Activated T-helper 1 cell treated with anti-CD3 and anti-CD28 coated beads, Interleukin-2, amount 50 U/mL, for 16 hours (primary cell): ENCODE data around the gene RNF149.
"Not testable (repeated sequence)": the region's sequence is repeated elsewhere in the genome, so short reads cannot be mapped to it uniquely, and the experiment has no call there.

ENCODE experiments used
- DNase-seq, 2 donors: peaks; one replicate each; pipeline ENCODE4 v3.0.0-alpha.2; 2020; ENCODE audit warnings: low read depth in 1 of 2, low spot score in 1 of 2

RNF149 gene

DNA sequence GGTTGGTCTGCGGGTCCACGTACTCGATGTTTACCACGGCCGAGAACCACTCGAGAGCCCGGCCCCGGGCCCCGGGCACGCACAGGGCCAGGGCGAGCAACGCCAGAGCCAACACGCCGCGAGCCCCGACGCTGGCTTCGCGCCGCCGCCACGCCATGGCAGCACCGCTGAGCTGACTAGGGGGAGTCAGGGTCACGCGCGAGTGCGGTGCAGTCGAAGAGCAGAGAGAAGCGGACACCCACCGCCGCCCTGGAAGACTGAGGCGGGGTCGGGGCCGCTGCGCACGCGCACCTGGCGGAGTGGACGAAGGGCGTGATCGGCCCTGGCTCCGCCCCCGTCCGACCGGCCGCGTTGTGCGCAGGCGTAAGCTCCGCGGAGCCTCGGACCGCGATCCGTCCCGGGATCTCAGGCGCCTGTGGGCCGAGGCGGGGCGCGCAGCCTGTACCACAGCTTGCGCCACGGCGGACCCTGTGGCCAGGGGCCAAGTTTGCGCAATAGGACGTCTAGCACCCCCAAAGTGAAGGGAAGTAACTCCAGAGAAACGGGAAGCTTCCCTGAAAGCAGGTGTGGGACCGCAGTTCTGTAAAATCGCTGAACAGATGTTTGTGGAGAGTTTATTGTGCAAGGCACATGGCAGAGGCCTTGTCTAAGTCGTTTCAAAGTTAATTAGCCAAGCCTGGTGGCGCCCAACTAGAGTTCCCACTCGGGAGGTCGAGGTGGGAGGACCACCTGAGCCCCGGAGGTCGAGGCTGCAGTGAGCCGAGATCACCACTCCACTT, at the start of gene RNF149:
Gene RNF149, minus strand, starts transcription at position 270 of the 779 bp plus-strand sequence. Its CDS starts 113 bp downstream, at position 157.
- peak; percentile 84 to 91 for DNase-seq

DNA sequence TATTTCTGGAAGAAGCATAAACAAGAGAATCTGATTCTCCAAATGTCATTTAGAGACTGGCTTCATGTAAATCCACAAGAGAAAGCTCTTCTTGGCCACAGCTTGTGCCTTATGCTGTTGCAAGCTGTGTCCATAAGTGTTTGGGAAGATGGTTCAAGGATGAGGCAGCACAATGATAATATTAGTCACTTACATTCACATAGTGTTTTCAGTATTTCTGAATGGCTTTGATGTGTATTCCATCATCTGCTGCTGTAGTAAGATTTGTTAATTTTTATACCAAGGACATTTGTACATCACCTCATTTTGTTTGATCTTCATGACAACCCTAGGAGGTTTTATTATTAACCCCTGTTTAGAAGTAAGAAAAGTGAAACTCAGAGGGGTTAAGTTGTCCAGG, 48.9 kb upstream of the RNF149 start:
- no peak for DNase-seq

DNA sequence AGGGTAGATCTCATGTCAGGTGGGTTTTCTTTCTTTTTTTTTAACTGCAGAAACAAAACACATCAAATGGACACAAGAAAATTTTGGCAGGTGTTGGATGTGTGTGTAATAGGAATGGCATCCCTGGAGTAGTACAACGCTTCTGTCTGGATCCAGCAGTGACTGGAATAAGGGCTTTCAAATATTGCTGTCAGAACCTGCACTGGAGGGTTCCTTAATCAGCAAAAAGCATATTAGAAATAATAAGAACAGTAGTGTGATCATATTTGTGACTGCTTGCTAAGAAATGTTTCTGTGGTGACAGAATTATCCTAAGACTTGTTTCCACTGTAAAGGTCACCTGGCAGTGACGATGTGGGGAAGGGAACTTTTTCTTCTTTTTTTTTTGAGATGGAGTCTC, 48.0 kb upstream of the RNF149 start:
- DNase-seq = no peak

DNA sequence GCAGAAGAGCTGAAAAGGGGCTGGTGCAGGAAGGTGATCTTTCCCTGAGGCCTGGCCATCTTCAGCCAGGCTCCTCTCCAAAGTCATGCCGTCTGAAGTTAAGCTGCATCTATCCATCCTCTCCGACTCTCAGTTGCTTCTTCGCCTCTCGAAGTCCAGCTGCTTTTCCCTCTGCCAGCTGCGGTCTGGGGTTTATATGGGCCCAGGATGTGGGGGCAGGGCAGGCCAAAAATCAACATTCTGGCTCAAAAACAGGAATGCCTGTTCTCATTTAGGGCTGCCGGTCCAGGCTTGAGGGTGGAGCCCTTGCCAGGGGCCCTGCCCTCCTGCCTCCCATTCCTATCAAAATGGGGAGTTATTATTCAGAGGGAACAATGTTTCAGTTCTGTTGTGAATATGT, 47.6 kb upstream of the RNF149 start:
- no peak for DNase-seq

DNA sequence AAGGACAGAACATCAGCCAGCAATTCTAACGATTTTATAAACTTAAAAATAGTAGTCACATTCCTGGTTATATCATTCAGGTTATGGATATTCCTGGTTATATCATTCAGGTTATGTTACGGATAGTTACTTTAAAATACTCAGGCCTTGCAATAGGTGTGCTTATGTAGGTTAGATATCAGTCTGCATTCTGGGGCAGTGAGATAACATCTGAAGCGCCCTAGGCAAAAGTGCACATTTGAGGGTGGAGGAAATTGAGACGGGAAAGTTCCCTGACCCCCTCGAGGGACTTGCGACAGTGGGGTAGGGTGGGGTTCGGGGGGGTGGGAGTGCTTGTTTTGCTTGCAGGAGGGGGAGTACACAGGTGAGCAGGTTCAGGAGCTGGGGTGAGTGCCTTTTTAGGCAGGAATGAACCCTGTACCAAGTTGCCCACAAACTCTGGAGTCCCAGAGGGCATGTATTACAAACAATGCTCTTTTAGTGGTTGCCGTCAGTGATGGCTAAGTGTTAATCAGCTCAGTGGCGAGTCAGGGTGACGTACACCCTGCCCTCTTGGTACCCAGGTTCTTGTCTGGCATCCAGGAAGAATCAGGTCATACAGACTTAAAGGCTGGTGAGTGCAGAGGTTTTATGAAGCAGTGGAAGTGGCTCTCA, 47.0 kb upstream of the RNF149 start:
- no peak for DNase-seq

DNA sequence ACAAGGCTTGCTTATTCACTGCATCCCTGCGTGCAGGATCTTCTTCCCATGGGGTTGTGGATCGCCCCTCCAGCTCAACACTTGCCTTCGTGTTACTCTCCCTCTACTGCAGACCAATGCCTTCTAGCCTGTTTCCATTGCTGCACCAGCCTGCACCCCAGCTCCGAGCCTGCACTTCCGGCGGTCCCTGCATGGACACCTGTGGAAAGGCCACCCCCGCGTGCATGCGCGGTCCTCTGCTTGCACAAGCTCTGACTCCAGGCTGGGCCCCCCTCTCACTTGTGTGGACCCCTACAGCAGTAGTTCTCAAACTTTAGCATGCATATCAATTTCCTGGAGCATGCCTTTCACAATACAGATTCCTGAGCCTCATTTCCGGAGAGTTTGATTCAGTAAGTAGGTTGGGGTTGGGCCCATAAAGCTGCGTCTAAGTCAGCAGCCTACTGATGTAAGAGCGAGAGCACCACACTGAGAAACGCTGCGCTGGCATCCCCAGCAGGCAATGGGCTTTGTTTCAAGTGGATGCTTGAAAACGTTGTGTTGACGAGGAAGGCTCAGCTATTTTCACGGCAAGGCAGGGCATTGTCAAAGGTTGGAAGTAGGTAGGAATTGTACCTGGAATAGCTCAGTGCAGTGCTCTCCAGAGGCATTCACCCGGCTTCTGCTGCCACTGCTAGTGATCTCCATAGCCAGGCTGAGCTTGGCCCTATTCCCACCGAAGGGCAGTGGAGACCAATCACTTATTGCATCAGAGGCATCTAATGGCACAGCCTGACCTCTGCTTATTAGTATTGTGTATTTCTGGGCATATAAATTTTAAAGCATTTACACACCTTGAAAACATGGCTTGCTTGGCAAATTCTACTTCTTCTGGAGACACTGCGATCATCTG, 46.2 kb upstream of the RNF149 start:
- DNase-seq = no peak

- DNase-seq = not testable (repeated sequence)
These were observed 44.1 kb upstream of the RNF149 start for GRCh38 chr2:101352631-101353030.

DNA sequence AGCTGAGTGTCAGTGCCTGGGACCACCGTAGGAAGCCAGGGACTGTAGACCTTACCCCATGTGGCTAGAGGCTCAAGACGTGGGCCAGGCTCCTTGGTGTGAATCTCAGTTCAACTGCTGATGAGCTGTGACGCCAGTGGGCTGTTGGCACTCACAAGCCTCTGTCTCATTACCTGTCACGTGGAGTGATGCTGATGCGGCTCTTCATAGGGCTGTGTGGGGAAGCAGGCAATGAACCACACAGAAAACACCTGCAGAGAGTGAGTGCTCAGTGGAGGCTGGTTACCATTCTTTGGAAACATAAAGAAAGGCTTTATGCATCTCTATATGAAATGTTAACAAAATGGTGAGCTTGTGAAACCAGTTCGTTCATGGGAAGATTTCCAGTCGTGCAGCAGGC, 42.7 kb upstream of the RNF149 start:
- DNase-seq = no peak

DNA sequence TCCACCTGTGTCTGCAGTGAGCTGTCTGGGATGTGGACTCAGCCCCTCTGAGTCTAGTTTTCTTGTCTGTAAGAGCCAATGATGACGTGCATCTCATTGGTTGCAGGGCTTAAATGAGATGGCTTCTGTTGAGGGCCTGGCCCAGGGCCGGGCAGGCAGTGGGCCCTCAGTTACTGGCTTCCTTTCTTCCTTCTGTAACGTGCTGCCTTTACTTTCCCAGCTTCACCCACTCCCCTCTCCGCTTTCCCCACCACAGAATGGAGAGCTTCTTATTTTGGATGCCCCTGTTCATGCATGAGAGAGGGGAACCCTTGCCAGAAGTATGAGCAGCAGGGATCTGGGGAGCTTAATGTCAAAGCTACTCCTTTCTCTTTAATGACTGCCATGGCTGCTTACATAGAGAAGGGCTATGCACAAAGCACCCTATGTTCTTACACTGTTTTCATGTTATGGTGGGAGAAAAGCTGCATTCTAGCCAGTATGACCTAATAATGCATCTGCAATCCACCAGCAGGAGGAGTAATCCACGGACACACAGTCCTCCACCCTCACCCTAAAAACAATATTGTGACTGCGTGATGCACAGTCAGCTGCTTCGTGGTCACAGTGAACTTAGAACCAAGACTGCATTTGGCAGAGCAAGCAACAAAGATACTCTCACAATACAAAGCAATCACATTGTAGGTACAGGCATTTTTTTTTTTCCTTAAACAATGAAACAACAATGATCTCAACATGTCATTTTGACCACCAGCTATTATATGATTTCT, 41.6 kb upstream of the RNF149 start:
- no peak for DNase-seq

- DNase-seq = no peak
These were observed 40.4 kb upstream of the RNF149 start for GRCh38 chr2:101348883-101349282.

- DNase-seq = no peak
These were observed 38.4 kb upstream of the RNF149 start for GRCh38 chr2:101346909-101347308.

- DNase-seq = no peak
These were observed 35.6 kb upstream of the RNF149 start for GRCh38 chr2:101344137-101344536.

DNA sequence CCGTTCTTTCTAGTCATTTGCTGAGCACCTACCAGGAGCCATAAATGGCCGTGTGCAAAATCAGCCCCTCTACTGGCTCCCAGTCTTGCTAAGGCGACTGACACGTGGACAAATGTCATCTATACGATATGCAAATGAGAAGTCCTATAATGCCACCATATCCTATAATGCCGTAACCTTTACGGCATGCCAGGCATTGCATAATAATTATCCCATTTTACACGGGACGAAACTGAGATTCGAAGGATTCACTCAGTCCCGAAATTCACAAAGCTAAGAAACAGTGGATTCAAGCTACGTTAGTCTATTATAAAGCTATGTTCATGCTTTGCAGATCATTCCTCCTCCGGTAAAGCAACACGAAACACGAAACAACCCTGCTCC, 34.1 kb upstream of the RNF149 start:
- no peak for DNase-seq

DNA sequence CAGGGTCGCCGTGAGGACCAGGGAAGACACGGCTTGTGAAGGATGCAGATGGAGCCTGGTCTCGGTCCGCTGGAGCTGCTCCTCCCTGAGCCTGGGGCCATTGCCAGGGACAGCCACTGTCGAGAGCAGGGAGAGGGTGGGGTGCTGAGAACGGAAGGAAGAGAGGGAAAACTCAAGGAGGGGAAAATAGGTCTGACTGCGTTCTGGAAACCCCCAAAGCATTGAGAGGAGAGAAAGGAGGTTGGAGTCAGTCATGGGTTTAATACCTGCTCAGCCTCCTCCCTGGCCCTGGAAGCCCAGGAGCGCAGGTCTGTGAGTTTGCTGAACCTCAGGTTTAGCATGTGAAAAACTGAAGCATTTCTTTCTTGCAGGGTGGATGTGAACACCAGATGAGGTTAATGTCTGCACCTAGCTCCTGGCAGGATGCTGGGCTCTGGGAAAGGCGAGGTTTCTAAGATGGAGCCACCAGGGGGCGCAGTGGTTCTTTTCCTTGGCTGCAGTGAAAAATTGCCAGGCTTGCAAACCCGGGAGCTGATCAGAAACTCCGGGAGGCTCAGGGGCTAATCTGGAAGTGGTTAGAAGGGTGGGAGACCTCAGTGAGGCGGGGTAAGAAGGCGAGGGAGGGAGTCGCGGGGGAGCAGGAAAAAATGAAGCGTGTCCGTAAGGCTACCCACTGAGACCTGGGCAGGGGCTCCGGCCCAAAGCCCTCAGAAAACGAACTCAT, 33.6 kb upstream of the RNF149 start:
- peak; percentile 49 to 66 for DNase-seq

GRCh38 chr2:101341421-101341820, 32.9 kb upstream of the RNF149 start:
- DNase-seq = no peak

DNA sequence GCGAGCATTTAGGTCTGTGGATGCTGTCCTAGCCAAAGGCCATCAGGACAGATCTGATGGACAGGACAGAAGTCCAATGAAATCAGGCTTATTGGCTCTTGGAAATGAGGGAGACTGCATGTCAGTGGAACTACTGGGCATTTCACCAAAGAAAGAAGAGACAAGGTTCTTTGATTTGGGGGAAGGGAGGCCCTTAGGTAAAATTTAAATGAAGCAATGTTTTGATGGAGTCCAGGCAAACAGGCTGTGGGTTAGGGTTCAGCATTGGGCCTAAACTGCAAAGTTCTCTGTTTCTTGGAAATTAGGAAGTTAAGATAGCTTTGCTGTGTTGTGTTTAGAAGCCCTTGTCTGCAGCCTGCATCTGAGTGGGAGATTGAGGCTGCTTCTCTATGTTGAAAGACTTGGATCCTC, 31.6 kb upstream of the RNF149 start:
- no peak for DNase-seq

GRCh38 chr2:101339266-101339880, 30.9 kb upstream of the RNF149 start:
- DNase-seq = no peak

DNA sequence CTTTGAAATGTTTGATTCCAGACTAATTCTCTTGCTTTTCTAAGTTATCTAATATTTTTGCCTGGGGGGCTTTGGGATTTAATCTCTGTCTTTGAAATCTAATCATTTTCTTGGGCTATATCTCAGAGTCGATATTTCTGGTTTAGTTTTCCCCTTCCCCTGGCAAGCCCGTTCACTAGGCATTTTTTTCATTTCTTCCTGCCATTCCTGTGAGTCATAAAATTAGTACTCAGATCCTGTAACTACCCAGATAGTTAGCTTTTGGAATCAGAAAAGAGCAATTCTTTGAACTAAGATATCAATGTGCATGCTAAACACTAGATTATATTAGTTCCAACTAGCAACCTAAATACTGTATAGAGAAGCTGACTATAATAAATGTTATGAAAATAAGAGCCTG, 29.4 kb upstream of the RNF149 start:
- no peak for DNase-seq

- DNase-seq = no peak
These were observed 24.6 kb upstream of the RNF149 start for GRCh38 chr2:101332885-101333766.
